GM23338 (cell line): Measurements from ENCODE around the gene NNT. TPM values are rescaled to one million over a fixed set of nuclear protein-coding genes. Genes with fewer than 3 reads are reported as not detected.

Experiments
- ATAC-seq: fragments of 200-7000 bp; cut with Tn5 transposase; 3 replicates; pipeline ENCODE4 v1.9.1; 2020
- DNase-seq: peaks from one replicate; pipeline ENCODE4 v3.0.0-alpha.2; 2015; ENCODE audit warnings: low spot score
- H2AFZ ChIP-seq: fragments of 200-600 bp; sonication (generic); 2 replicates; pipeline ENCODE4 v1.8.0; 2016; ENCODE audit warnings: antibody characterized with exemption, mild to moderate bottlenecking, moderate library complexity
- H3F3A ChIP-seq: fragments of 200-600 bp; sonication (generic); replicated peaks from 2 replicates; pipeline ENCODE4 v1.8.0; 2017; ENCODE audit warnings: antibody characterized with exemption, mixed run types, low read depth
- H3K27ac ChIP-seq: fragments of 200-600 bp; sonication (generic); 2 replicates; pipeline ENCODE4 v1.6.1; 2016; ENCODE audit warnings: low read depth
- H3K27me3 ChIP-seq: fragments of 200-600 bp; sonication (generic); 2 replicates; pipeline ENCODE4 v1.8.0; 2016; ENCODE audit warnings: mild to moderate bottlenecking, mixed run types, moderate library complexity; ENCODE audit not compliant: insufficient read depth
- H3K36me3 ChIP-seq: fragments of 200-600 bp; sonication (generic); 2 replicates; pipeline ENCODE4 v1.8.0; 2016; ENCODE audit warnings: mild to moderate bottlenecking; ENCODE audit not compliant: insufficient read depth
- H3K4me1 ChIP-seq: fragments of 200-600 bp; sonication (generic); 2 replicates; pipeline ENCODE4 v1.8.0; 2016; ENCODE audit warnings: mild to moderate bottlenecking, moderate library complexity; ENCODE audit not compliant: insufficient read depth
- H3K4me2 ChIP-seq: fragments of 200-600 bp; sonication (generic); 2 replicates; pipeline ENCODE4 v1.7.1; 2017; ENCODE audit warnings: mixed run types
- H3K4me3 ChIP-seq: fragments of 200-600 bp; sonication (generic); 2 replicates; pipeline ENCODE4 v1.6.1; 2016; ENCODE audit warnings: mixed run types
- H3K79me2 ChIP-seq: fragments of 200-600 bp; sonication (generic); replicated peaks from 2 replicates; pipeline ENCODE4 v1.8.0; 2017; ENCODE audit warnings: mild to moderate bottlenecking; ENCODE audit not compliant: insufficient read depth
- H3K9me2 ChIP-seq: fragments of 200-600 bp; sonication (generic); 2 replicates; pipeline ENCODE4 v1.8.0; 2017; ENCODE audit not compliant: insufficient read depth
- H4K20me1 ChIP-seq: fragments of 200-600 bp; sonication (generic); replicated peaks from 2 replicates; pipeline ENCODE4 v1.8.0; 2017; ENCODE audit warnings: mild to moderate bottlenecking; ENCODE audit not compliant: insufficient read depth
- H3K27ac Mint-ChIP-seq: 2 replicates; pipeline ENCODE4 v1.8.0; 2020; ENCODE audit warnings: inconsistent platforms, mild to moderate bottlenecking, moderate library complexity, mixed read lengths
- H3K27me3 Mint-ChIP-seq: 3 replicates; pipeline ENCODE4 v1.8.0; 2022; ENCODE audit warnings: low read depth, mild to moderate bottlenecking, moderate library complexity, mixed read lengths, inconsistent platforms; ENCODE audit not compliant: insufficient read depth, poor library complexity
- H3K36me3 Mint-ChIP-seq: 3 replicates; pipeline ENCODE4 v1.8.0; 2021; ENCODE audit warnings: low read depth, mild to moderate bottlenecking, inconsistent platforms, moderate library complexity, mixed read lengths
- H3K4me1 Mint-ChIP-seq: 3 replicates; pipeline ENCODE4 v1.8.0; 2020; ENCODE audit warnings: mild to moderate bottlenecking, inconsistent platforms, mixed read lengths
- H3K4me3 Mint-ChIP-seq: 3 replicates; pipeline ENCODE4 v1.8.0; 2021; ENCODE audit warnings: moderate library complexity, mild to moderate bottlenecking, inconsistent platforms, mixed read lengths
- H3K9me3 Mint-ChIP-seq: 3 replicates; pipeline ENCODE4 v1.8.0; 2020; ENCODE audit warnings: moderate library complexity, mild to moderate bottlenecking, inconsistent platforms, mixed read lengths
- EZH2 ChIP-seq: fragments of 200-600 bp; sonication (generic); IDR thresholded peaks from one replicate; pipeline ENCODE4 v1.8.0; 2017; ENCODE audit warnings: antibody characterized with exemption, mild to moderate bottlenecking, low read depth; ENCODE audit not compliant: unreplicated experiment
- JUNB ChIP-seq: IDR thresholded peaks from one replicate; pipeline ENCODE4 v1.6.1; 2016; ENCODE audit warnings: antibody characterized with exemption; ENCODE audit not compliant: unreplicated experiment
- NANOG ChIP-seq: IDR thresholded peaks from 2 replicates; pipeline ENCODE4 v1.6.1; 2016; ENCODE audit warnings: antibody characterized with exemption, borderline replicate concordance
- polyA plus RNA-seq: library from polyadenylated mRNA; unstranded; fragments of >200 nt; fragmentation: Nextera tagmentation; extraction: Ambion mirVana; gene quantifications from 2 replicates; pipeline ENCODE4 v1.2.1, GENCODE V29; 2016
- total RNA-seq: library from RNA; depleted of rRNA; stranded (reverse); fragments of >200 nt; shearing (Covaris generic); gene quantifications from 2 replicates; pipeline ENCODE4 v1.2.3, GENCODE V29; 2014
- TF ChIP-seq, protein P1 (sequence below): IDR thresholded peaks from one replicate; pipeline ENCODE4 v1.6.1; 2018; ENCODE audit warnings: antibody characterized with exemption; ENCODE audit not compliant: unreplicated experiment
- TF ChIP-seq, protein P2 (sequence below): fragments of 250-450 bp; sonication (Bioruptor Pico); IDR thresholded peaks from 2 replicates; pipeline ENCODE4 v1.5.0; 2020; ENCODE audit warnings: mild to moderate bottlenecking, moderate library complexity

The NNT gene
- total and polyA plus RNA-seq, 2 experiments from 2014 or later = 10.8 to 15.9 TPM

DNA sequence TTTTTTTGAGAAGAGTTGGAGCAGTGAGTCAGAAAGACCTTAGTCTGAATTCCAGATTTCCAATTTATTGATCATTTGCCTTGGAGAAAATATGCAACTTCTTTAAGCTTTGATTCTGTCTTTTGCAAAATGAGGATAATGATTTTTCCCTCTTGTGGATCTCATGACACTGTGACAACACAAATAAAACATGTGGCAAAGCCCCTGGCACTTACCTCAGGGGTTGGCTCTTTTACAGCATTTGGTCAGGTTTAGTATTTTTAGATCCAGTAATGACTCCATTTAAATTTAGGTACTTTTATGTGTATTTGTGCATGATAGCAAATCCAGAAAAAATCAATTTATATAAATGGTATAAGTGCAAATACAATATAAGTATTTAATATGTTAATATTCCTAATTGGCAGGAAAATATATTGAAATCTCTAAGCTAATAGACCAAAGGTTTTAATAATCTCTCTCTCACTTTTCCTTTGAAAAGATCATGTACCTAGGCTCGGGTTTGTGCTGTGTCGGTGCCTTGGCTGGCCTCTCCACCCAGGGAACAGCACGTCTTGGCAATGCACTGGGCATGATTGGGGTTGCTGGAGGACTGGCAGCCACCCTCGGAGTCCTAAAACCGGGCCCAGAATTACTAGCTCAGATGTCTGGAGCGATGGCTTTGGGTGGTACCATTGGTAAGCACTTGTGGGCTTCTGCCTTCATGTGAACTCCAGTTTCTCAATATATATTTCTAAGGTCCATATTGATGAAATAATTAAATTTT is 49.7 kb downstream of the NNT start:
- Histone ChIP-seq H3K27me3 (no peaks in the 10 kb centered on the region), H3F3A (no peaks in the 10 kb centered on the region), H2AFZ (no peak overlapping the region), H3K9me2 (no peaks in the 10 kb centered on the region), H3K27ac (no peak overlapping the region), H3K4me2 (no peak overlapping the region), H3K4me3 (no peak overlapping the region), H3K36me3 (no peaks in the 10 kb centered on the region), H3K4me1 (no peaks in the 10 kb centered on the region), H3K79me2 (no peaks in the 10 kb centered on the region), H4K20me1 (no peaks in the 10 kb centered on the region)
- no peak overlapping the region for H3K27ac Mint-ChIP-seq
- DNase-seq (no peak), ATAC-seq (no peak)
- no peaks in the 10 kb centered on the region for H3K4me1 Mint-ChIP-seq
- H3K27me3 Mint-ChIP-seq = peaks cover 2% of the 10 kb centered on the region
- TF ChIP-seq, protein P1, sequence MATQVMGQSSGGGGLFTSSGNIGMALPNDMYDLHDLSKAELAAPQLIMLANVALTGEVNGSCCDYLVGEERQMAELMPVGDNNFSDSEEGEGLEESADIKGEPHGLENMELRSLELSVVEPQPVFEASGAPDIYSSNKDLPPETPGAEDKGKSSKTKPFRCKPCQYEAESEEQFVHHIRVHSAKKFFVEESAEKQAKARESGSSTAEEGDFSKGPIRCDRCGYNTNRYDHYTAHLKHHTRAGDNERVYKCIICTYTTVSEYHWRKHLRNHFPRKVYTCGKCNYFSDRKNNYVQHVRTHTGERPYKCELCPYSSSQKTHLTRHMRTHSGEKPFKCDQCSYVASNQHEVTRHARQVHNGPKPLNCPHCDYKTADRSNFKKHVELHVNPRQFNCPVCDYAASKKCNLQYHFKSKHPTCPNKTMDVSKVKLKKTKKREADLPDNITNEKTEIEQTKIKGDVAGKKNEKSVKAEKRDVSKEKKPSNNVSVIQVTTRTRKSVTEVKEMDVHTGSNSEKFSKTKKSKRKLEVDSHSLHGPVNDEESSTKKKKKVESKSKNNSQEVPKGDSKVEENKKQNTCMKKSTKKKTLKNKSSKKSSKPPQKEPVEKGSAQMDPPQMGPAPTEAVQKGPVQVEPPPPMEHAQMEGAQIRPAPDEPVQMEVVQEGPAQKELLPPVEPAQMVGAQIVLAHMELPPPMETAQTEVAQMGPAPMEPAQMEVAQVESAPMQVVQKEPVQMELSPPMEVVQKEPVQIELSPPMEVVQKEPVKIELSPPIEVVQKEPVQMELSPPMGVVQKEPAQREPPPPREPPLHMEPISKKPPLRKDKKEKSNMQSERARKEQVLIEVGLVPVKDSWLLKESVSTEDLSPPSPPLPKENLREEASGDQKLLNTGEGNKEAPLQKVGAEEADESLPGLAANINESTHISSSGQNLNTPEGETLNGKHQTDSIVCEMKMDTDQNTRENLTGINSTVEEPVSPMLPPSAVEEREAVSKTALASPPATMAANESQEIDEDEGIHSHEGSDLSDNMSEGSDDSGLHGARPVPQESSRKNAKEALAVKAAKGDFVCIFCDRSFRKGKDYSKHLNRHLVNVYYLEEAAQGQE = no peak
- TF ChIP-seq JUNB (no peak), NANOG (no peak), EZH2 (no peak)
- TF ChIP-seq, protein P2, sequence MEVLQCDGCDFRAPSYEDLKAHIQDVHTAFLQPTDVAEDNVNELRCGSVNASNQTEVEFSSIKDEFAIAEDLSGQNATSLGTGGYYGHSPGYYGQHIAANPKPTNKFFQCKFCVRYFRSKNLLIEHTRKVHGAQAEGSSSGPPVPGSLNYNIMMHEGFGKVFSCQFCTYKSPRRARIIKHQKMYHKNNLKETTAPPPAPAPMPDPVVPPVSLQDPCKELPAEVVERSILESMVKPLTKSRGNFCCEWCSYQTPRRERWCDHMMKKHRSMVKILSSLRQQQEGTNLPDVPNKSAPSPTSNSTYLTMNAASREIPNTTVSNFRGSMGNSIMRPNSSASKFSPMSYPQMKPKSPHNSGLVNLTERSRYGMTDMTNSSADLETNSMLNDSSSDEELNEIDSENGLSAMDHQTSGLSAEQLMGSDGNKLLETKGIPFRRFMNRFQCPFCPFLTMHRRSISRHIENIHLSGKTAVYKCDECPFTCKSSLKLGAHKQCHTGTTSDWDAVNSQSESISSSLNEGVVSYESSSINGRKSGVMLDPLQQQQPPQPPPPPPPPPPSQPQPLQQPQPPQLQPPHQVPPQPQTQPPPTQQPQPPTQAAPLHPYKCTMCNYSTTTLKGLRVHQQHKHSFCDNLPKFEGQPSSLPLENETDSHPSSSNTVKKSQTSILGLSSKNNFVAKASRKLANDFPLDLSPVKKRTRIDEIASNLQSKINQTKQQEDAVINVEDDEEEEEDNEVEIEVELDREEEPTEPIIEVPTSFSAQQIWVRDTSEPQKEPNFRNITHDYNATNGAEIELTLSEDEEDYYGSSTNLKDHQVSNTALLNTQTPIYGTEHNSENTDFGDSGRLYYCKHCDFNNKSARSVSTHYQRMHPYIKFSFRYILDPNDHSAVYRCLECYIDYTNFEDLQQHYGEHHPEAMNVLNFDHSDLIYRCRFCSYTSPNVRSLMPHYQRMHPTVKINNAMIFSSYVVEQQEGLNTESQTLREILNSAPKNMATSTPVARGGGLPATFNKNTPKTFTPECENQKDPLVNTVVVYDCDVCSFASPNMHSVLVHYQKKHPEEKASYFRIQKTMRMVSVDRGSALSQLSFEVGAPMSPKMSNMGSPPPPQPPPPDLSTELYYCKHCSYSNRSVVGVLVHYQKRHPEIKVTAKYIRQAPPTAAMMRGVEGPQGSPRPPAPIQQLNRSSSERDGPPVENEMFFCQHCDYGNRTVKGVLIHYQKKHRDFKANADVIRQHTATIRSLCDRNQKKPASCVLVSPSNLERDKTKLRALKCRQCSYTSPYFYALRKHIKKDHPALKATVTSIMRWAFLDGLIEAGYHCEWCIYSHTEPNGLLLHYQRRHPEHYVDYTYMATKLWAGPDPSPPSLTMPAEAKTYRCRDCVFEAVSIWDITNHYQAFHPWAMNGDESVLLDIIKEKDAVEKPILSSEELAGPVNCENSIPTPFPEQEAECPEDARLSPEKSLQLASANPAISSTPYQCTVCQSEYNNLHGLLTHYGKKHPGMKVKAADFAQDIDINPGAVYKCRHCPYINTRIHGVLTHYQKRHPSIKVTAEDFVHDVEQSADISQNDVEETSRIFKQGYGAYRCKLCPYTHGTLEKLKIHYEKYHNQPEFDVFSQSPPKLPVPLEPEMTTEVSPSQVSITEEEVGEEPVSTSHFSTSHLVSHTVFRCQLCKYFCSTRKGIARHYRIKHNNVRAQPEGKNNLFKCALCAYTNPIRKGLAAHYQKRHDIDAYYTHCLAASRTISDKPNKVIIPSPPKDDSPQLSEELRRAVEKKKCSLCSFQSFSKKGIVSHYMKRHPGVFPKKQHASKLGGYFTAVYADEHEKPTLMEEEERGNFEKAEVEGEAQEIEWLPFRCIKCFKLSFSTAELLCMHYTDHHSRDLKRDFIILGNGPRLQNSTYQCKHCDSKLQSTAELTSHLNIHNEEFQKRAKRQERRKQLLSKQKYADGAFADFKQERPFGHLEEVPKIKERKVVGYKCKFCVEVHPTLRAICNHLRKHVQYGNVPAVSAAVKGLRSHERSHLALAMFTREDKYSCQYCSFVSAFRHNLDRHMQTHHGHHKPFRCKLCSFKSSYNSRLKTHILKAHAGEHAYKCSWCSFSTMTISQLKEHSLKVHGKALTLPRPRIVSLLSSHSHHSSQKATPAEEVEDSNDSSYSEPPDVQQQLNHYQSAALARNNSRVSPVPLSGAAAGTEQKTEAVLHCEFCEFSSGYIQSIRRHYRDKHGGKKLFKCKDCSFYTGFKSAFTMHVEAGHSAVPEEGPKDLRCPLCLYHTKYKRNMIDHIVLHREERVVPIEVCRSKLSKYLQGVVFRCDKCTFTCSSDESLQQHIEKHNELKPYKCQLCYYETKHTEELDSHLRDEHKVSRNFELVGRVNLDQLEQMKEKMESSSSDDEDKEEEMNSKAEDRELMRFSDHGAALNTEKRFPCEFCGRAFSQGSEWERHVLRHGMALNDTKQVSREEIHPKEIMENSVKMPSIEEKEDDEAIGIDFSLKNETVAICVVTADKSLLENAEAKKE (CRISPR knock-in tag) = no peak
- no peaks in the 10 kb centered on the region for H3K9me3 Mint-ChIP-seq
- no peaks in the 10 kb centered on the region; the same call in 2 of the 3 replicates for H3K36me3 Mint-ChIP-seq
- H3K4me3 Mint-ChIP-seq = no peak overlapping the region
